Spleen (tissue), 11 donors: Measurements from ENCODE around the gene KLF15. TPM values are rescaled to one million over a fixed set of nuclear protein-coding genes. Genes with fewer than 3 reads are reported as not detected.

Experiments used
- DNase-seq: peaks from one replicate; pipeline ENCODE4 v3.0.0-alpha.2; 2020
- H3K27ac ChIP-seq, 8 donors: fragments of 200-600 bp; sonication (generic) in 7 of 8; 1 replicate in 4 of 8; 2 replicates in 4 of 8; pipeline versions ENCODE4 v1.5.0 to v1.8.0; 2016 to 2021; ENCODE audit warnings: inconsistent platforms in 4 of 8, mild to moderate bottlenecking in 4 of 8, moderate library complexity in 1 of 8
- H3K27me3 ChIP-seq, 7 donors: fragments of 200-600 bp; sonication (generic) in 6 of 7; replicated peaks in 1 of 7; 1 replicate in 4 of 7; 2 replicates in 3 of 7; pipeline versions ENCODE4 v1.5.0 to v1.8.0; 2016 to 2021; ENCODE audit warnings: inconsistent platforms in 3 of 7, mild to moderate bottlenecking in 1 of 7
- H3K36me3 ChIP-seq, 6 donors: fragments of 200-600 bp; sonication (generic) in 5 of 6; 1 replicate in 4 of 6; 2 replicates in 2 of 6; pipeline versions ENCODE4 v1.5.0 to v1.8.0; 2016 to 2021; ENCODE audit warnings: inconsistent platforms in 2 of 6
- H3K4me1 ChIP-seq, 6 donors: fragments of 200-600 bp; sonication (generic) in 5 of 6; 1 replicate in 3 of 6; 2 replicates in 3 of 6; pipeline versions ENCODE4 v1.5.0 to v1.8.0; 2016 to 2021; ENCODE audit warnings: inconsistent platforms in 3 of 6
- H3K4me3 ChIP-seq, 8 donors: fragments of 200-600 bp; sonication (generic) in 7 of 8; 1 replicate in 4 of 8; 2 replicates in 4 of 8; pipeline versions ENCODE4 v1.5.0 to v1.8.0; 2016 to 2021; ENCODE audit warnings: inconsistent platforms in 4 of 8, mild to moderate bottlenecking in 4 of 8, moderate library complexity in 2 of 8
- H3K9me3 ChIP-seq, 8 donors: fragments of 200-600 bp; sonication (generic) in 7 of 8; 1 replicate in 4 of 8; 2 replicates in 4 of 8; pipeline versions ENCODE4 v1.5.0 to v1.8.0; 2016 to 2021; ENCODE audit warnings: inconsistent platforms in 4 of 8
- POLR2A ChIP-seq, 3 donors: fragments of 450-650 bp; IDR thresholded peaks; one replicate each; pipeline ENCODE4 v1.5.1; 2017; ENCODE audit warnings: antibody characterized with exemption in 3 of 3, mild to moderate bottlenecking in 1 of 3
- POLR2AphosphoS5 ChIP-seq, 3 donors: sonication (generic); formaldehyde crosslinking; IDR thresholded peaks; one replicate each; pipeline ENCODE4 v1.5.1; 2017; ENCODE audit warnings: antibody characterized with exemption in 3 of 3
- WGBS, 5 donors: extraction: QIAGEN DNeasy Blood & Tissue Kit in 3 of 5; methylation state at CpG; one replicate each; pipeline versions ENCODE4 v1.1.5 to v1.1.7; 2013 to 2018; 5-methylcytosine and 5-hydroxymethylcytosine counted together
- intact Hi-C: fragments of 100-400 bp; cut with DNase I; formaldehyde crosslinking; loops from one replicate; pipeline ENCODE4 v1.15.0; 2023; ENCODE audit warnings: low total_unique reads
- polyA plus RNA-seq, 3 donors: library from polyadenylated mRNA; stranded (reverse); fragments of 200-250 nt; gene quantifications; one replicate each; pipeline ENCODE4 v1.2.1, GENCODE V29; 2013
- total RNA-seq, 7 donors: library from RNA; depleted of rRNA in 3 of 7; stranded (reverse); fragments of >200 nt in 3 of 7; fragmentation: NEBNext Ultra II Directional in 4 of 7; extraction: Animal tissue kit (Norgen Biotek cat#: 25700) in 4 of 7; gene quantifications; one replicate each; pipeline versions ENCODE4 v1.1.0 to v1.2.1, GENCODE V29; 2016 to 2021
- TF ChIP-seq, protein P1 (sequence below), 11 experiments: fragments of 200-600 bp in 7 of 11; fragments of 450-650 bp in 4 of 11; sonication (generic) in 4 of 11; IDR thresholded peaks in 8 of 11; conservative IDR thresholded peaks in 3 of 11; 1 replicate in 7 of 11; 2 replicates in 4 of 11; pipeline versions ENCODE4 v1.4.0 to v1.8.0; 2016 to 2021; ENCODE audit warnings: antibody characterized with exemption in 11 of 11, inconsistent platforms in 4 of 11, mild to moderate bottlenecking in 1 of 11
- donor health status: healthy with polysubstance abuse.
- donor health status: DM: no; HTN: no; CAD: no; lungs with moderate emphysema.
- donor health status: DM: no; HTN: no; CAD: no.
- donor health status: Bipolar disorder and iron deficiency.
- donor health status: healthy.
- donor health status: DM: no; HTN: no; CAD: no.
- donor health status: DM: yes; HTN: yes; CAD: no.

KLF15 gene
- total and polyA plus RNA-seq, 10 donors, result 0.57 to 9.5 (median 3.3) TPM

DNA sequence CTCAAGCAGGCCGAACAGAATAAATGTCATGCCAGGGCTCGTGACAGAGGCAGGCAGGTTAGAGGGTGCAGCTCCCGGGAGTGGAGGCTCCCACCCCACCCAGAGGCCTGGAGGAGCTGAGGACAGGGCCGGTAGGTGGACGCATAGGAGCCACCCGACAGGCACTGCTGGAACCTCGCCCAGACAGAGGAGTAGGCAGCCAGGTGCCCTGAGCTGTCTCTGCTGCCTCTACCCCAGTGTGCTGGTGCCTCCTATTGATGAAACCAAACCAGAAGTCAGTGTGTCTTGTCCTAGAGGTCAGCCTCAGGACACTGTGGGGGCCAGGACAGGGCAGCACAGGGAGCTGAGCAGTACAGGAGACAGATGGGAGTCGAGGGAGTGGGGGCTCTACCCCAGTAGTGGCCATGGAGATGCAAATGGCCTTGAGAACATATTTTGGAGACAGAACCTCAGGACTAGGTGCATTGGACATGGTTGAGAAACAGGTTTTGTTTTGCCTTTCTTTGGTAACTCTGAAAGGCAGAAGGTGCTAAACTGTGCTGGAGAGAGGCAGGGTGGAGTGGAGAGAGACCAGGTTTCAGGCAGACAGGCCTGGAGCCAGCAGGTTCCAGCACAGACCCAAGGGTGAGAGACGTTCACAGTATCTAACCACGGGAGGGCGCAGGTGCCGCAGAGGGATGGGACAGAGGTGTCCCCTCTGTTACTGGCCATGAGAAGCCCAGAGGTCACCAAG, 15.4 kb upstream of the KLF15 start:
- TF ChIP-seq POLR2A (IDR thresholded peaks at IDR 0.05) (no peak), POLR2AphosphoS5 (IDR thresholded peaks at IDR 0.05) (no peak)
- TF ChIP-seq, protein P1, sequence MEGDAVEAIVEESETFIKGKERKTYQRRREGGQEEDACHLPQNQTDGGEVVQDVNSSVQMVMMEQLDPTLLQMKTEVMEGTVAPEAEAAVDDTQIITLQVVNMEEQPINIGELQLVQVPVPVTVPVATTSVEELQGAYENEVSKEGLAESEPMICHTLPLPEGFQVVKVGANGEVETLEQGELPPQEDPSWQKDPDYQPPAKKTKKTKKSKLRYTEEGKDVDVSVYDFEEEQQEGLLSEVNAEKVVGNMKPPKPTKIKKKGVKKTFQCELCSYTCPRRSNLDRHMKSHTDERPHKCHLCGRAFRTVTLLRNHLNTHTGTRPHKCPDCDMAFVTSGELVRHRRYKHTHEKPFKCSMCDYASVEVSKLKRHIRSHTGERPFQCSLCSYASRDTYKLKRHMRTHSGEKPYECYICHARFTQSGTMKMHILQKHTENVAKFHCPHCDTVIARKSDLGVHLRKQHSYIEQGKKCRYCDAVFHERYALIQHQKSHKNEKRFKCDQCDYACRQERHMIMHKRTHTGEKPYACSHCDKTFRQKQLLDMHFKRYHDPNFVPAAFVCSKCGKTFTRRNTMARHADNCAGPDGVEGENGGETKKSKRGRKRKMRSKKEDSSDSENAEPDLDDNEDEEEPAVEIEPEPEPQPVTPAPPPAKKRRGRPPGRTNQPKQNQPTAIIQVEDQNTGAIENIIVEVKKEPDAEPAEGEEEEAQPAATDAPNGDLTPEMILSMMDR (IDR thresholded peaks at IDR 0.05 in 8 of 11, conservative IDR thresholded peaks at IDR 0.05 in 3 of 11), result no peak
- H3K4me3 ChIP-seq, result no peak overlapping the region
- H3K27me3 ChIP-seq, result no peaks in the 10 kb centered on the region
- no peaks in the 10 kb centered on the region for H3K36me3 ChIP-seq
- 81 to 93% (median 86%) methylated on average over 11 to 12 of the region's 12 CpGs for WGBS, 5 donors
- DNase-seq, result peak; percentile 67
- intact Hi-C loops, result no loop called here
- H3K27ac ChIP-seq, result no peak overlapping the region
- H3K4me1 ChIP-seq, result no peaks in the 10 kb centered on the region
- H3K9me3 ChIP-seq, result no peaks in the 10 kb centered on the region

DNA sequence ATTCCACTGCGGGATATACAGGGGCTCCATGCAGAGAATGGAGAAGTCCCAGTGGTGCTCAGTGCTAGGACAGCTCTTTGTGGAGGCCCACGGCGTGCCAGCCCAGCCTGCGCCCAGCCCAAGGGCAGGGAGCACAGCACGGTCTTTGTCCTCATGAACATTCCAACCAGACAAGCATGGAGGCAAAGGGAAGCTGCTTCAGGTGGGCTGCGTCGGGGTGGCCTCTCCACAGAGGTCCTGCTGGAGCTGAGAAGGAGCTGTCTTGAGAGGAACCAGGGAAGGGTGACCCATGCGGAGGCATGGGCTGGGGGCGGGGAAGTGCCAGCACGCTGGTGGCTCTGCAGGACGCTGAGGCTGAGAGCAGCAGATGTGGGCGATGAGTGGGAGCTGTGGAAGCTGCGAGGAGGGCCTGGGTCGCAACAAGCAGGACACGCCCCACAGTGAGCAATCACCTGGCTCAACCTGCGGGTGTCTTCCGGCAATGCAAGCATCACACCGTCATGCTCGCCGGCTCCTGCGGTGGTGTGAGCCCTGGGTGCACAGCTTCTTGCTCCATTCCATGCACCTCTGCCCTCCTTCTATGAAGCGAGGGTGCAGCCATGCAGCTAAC, 14.0 kb upstream of the KLF15 start:
- no peak overlapping the region for H3K27ac ChIP-seq
- H3K4me1 ChIP-seq, result no peaks in the 10 kb centered on the region
- no peak overlapping the region for H3K4me3 ChIP-seq
- 91 to 96% (median 92%) methylated on average over 19 to 22 of the region's 22 CpGs for WGBS, 5 donors
- intact Hi-C loops, result no loop called here
- TF ChIP-seq POLR2AphosphoS5 (IDR thresholded peaks at IDR 0.05) (no peak), POLR2A (IDR thresholded peaks at IDR 0.05) (no peak)
- TF ChIP-seq, protein P1 (IDR thresholded peaks at IDR 0.05 in 8 of 11, conservative IDR thresholded peaks at IDR 0.05 in 3 of 11), result no peak
- no peaks in the 10 kb centered on the region for H3K9me3 ChIP-seq
- H3K27me3 ChIP-seq, result no peaks in the 10 kb centered on the region
- no peaks in the 10 kb centered on the region for H3K36me3 ChIP-seq
- DNase-seq, result peak; percentile 54

DNA sequence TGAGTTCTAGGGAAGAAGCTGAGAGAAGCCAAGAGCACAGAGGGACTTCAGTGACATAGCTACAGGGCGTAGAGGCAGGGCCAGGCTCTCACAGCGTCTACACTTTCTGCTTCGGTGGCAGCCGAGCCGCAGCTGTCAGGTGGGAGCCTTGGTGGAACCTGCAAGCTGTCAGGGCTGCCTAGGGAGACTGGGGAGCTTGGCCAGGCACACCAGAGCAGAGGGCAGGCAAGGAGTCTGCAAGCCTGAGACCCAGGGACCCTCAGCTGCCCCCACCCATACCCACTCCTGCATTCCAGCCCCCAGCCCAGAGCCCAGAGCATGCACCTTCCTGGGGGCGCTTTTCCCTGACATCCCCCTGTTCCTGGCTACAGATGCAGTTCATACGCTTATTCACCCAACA, 13.4 kb upstream of the KLF15 start:
- Histone ChIP-seq H3K27ac (no peak overlapping the region), H3K36me3 (no peaks in the 10 kb centered on the region), H3K4me1 (no peaks in the 10 kb centered on the region), H3K9me3 (no peaks in the 10 kb centered on the region), H3K27me3 (no peaks in the 10 kb centered on the region), H3K4me3 (no peak overlapping the region)
- DNase-seq, result peak; percentile 36
- 88 to 94% (median 92%) methylated on average over 7 of the region's 7 CpGs for WGBS, 5 donors
- intact Hi-C loops, result no loop called here
- TF ChIP-seq, protein P1 (IDR thresholded peaks at IDR 0.05 in 8 of 11, conservative IDR thresholded peaks at IDR 0.05 in 3 of 11), result no peak
- no peak for TF ChIP-seq POLR2AphosphoS5 (IDR thresholded peaks at IDR 0.05)
- TF ChIP-seq POLR2A (IDR thresholded peaks at IDR 0.05), result no peak

DNA sequence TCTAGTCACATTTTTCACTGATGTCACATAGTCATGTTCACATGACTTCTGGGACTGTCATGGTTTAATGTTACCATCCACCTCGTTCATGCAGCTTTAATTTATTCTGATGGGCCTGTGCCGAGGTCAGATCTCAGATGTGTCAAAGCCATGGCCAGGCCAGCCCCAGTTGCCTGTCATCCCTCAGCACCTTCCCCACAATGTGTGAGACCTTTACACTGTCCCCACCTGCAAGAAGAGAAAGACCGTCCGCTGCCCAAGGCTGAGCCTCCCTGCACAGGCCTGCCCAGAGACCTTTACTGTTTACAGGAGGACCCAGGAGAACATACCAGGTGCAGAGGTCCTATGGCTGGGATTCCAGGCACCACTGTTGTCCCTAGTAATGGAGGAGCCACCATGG, 12.8 kb upstream of the KLF15 start:
- intact Hi-C loops, result no loop called here
- no peak for TF ChIP-seq POLR2AphosphoS5 (IDR thresholded peaks at IDR 0.05)
- TF ChIP-seq, protein P1 (IDR thresholded peaks at IDR 0.05 in 8 of 11, conservative IDR thresholded peaks at IDR 0.05 in 3 of 11), result no peak
- TF ChIP-seq POLR2A (IDR thresholded peaks at IDR 0.05), result no peak
- peak; percentile 66 for DNase-seq

More for the DNA sequence above, 12.8 kb upstream of the KLF15 start:
- H3K9me3 ChIP-seq, result no peaks in the 10 kb centered on the region
- H3K36me3 ChIP-seq, result no peaks in the 10 kb centered on the region
- 58 to 78% (median 63%) methylated on average over 4 of the region's 4 CpGs for WGBS, 5 donors
- no peak overlapping the region for H3K27ac ChIP-seq
- no peak overlapping the region for H3K4me3 ChIP-seq
- H3K27me3 ChIP-seq, result no peaks in the 10 kb centered on the region
- H3K4me1 ChIP-seq, result no peaks in the 10 kb centered on the region
